ENCODE measurements around the gene USP2. TPM values are rescaled to one million over a fixed set of nuclear protein-coding genes. Genes with fewer than 3 reads are reported as not detected.
A peak's percentile ranks its signal among the peaks of the same experiment; 100 is the strongest.

USP2 gene
- total RNA-seq, 2 experiments from 2014 or later: 0.55 to 0.68 TPM

GRCh38 chr11:119316016-119316728, 65.3 kb downstream of the USP2 start:
- Mint-ChIP-seq H3K36me3 (ENCODE audit: low read depth) (no peaks in the 10 kb centered on the region), H3K27me3 (ENCODE audit: low read depth) (peaks cover 19% of the 10 kb centered on the region), H3K4me3 (peak overlapping the region; percentile 50), H3K9me3 (ENCODE audit: insufficient read depth) (no peaks in the 10 kb centered on the region), H3K27ac (no peak overlapping the region), H3K4me1 (ENCODE audit: low read depth) (peaks cover 34% of the 10 kb centered on the region)
- ChIA-PET POLR2A (interaction anchor here (0.6 to 1.5 kb wide), 2 partner anchors 110 to 858 kb away, joined by 3 to 5 read pairs; partner anchors contain the start of gene CBL), CTCF (interaction anchor here (1.2 to 2.4 kb wide), 6 partner anchors 7 to 24 kb away, joined by 3 to 11 read pairs (median 5); no protein-coding TSS in a partner anchor)
- DNase-seq (no peak), ATAC-seq (no peak)

GRCh38 chr11:119315131-119316015, 66.1 kb downstream of the USP2 start:
- POLR2A ChIA-PET: interaction anchor here (0.6 to 1.5 kb wide), 2 partner anchors 109 to 857 kb away, joined by 3 to 5 read pairs; partner anchors contain the start of gene CBL

GRCh38 chr11:119314726-119315125, 66.8 kb downstream of the USP2 start:
- ATAC-seq (no peak), DNase-seq (no peak)
- Mint-ChIP-seq H3K27ac (no peak overlapping the region), H3K9me3 (ENCODE audit: insufficient read depth) (no peaks in the 10 kb centered on the region), H3K4me1 (ENCODE audit: low read depth) (peaks cover 31% of the 10 kb centered on the region), H3K27me3 (ENCODE audit: low read depth) (peaks cover 19% of the 10 kb centered on the region), H3K4me3 (peak overlapping the region; percentile 50), H3K36me3 (ENCODE audit: low read depth) (no peaks in the 10 kb centered on the region)
- ChIA-PET CTCF (interaction anchor here (0.8 to 2.4 kb wide), 7 partner anchors 9 to 109 kb away, joined by 3 to 11 read pairs (median 4); partner anchors contain the start of gene CBL), POLR2A (interaction anchor here (0.8 to 1.5 kb wide), 2 partner anchors 109 to 247 kb away, joined by 3 to 5 read pairs; partner anchors contain the start of genes CBL and VPS11)

More at GRCh38 chr11:119315131-119316015, 66.1 kb downstream of the USP2 start:
- DNase-seq: peak; percentile 62
- no peaks in the 10 kb centered on the region for H3K36me3 Mint-ChIP-seq (ENCODE audit: low read depth)
- H3K4me1 Mint-ChIP-seq (ENCODE audit: low read depth): peaks cover 34% of the 10 kb centered on the region
- H3K9me3 Mint-ChIP-seq (ENCODE audit: insufficient read depth): no peaks in the 10 kb centered on the region
- peak; percentile 66 for ATAC-seq
- peaks cover 19% of the 10 kb centered on the region for H3K27me3 Mint-ChIP-seq (ENCODE audit: low read depth)
- CTCF ChIA-PET: interaction anchor here (0.8 to 2.4 kb wide), 8 partner anchors 8 to 109 kb away, joined by 3 to 11 read pairs (median 4); partner anchors contain the start of gene CBL
- H3K4me3 Mint-ChIP-seq: peak overlapping the region; percentile 50
- no peak overlapping the region for H3K27ac Mint-ChIP-seq

GRCh38 chr11:119310682-119311052, 70.8 kb downstream of the USP2 start:
- Mint-ChIP-seq H3K4me3 (no peak overlapping the region), H3K36me3 (ENCODE audit: low read depth) (peaks cover 5% of the 10 kb centered on the region), H3K27ac (no peak overlapping the region), H3K27me3 (ENCODE audit: low read depth) (peaks cover 2% of the 10 kb centered on the region), H3K9me3 (ENCODE audit: insufficient read depth) (no peaks in the 10 kb centered on the region), H3K4me1 (ENCODE audit: low read depth) (peaks cover 26% of the 10 kb centered on the region)
- ChIA-PET POLR2A (interaction anchor here (1.3 kb wide), 1 partner anchor 11 kb away, joined by 3 read pairs; no protein-coding TSS in a partner anchor), CTCF (interaction anchor here (1.1 to 1.4 kb wide), 2 partner anchors 12 to 46 kb away, joined by 3 read pairs; no protein-coding TSS in a partner anchor)
- no peak for DNase-seq
- no peak for ATAC-seq

GRCh38 chr11:119309953-119310681, 71.4 kb downstream of the USP2 start:
- DNase-seq (no peak), ATAC-seq (no peak)
- peaks cover 8% of the 10 kb centered on the region for H3K36me3 Mint-ChIP-seq (ENCODE audit: low read depth)
- ChIA-PET CTCF (interaction anchor here (1.1 to 5.3 kb wide), 3 partner anchors 12 to 46 kb away, joined by 3 to 58 read pairs (median 3); no protein-coding TSS in a partner anchor), POLR2A (interaction anchor here (0.9 kb wide), 1 partner anchor 17 kb away, joined by 3 read pairs; no protein-coding TSS in a partner anchor)
- no peaks in the 10 kb centered on the region for H3K27me3 Mint-ChIP-seq (ENCODE audit: low read depth)
- no peaks in the 10 kb centered on the region for H3K9me3 Mint-ChIP-seq (ENCODE audit: insufficient read depth)
- no peak overlapping the region for H3K4me3 Mint-ChIP-seq
- H3K27ac Mint-ChIP-seq: no peak overlapping the region
- peaks cover 26% of the 10 kb centered on the region for H3K4me1 Mint-ChIP-seq (ENCODE audit: low read depth)

GRCh38 chr11:119309411-119309810, 72.1 kb downstream of the USP2 start:
- Mint-ChIP-seq H3K4me1 (ENCODE audit: low read depth) (peaks cover 25% of the 10 kb centered on the region), H3K9me3 (ENCODE audit: insufficient read depth) (no peaks in the 10 kb centered on the region), H3K36me3 (ENCODE audit: low read depth) (peaks cover 12% of the 10 kb centered on the region), H3K27me3 (ENCODE audit: low read depth) (no peaks in the 10 kb centered on the region), H3K4me3 (no peak overlapping the region), H3K27ac (peak overlapping the region; percentile 54)
- ChIA-PET POLR2A (interaction anchor here (0.9 to 1.3 kb wide), 2 partner anchors 12 to 18 kb away, joined by 3 to 7 read pairs; no protein-coding TSS in a partner anchor), CTCF (interaction anchor here (1.0 to 5.3 kb wide), 3 partner anchors 13 to 112 kb away, joined by 3 to 58 read pairs (median 5); no protein-coding TSS in a partner anchor)
- no peak for DNase-seq
- ATAC-seq: no peak

GRCh38 chr11:119307974-119308373, 73.5 kb downstream of the USP2 start:
- Mint-ChIP-seq H3K4me3 (no peak overlapping the region), H3K36me3 (ENCODE audit: low read depth) (peaks cover 17% of the 10 kb centered on the region), H3K27me3 (ENCODE audit: low read depth) (no peaks in the 10 kb centered on the region), H3K9me3 (ENCODE audit: insufficient read depth) (no peaks in the 10 kb centered on the region), H3K27ac (no peak overlapping the region), H3K4me1 (ENCODE audit: low read depth) (peaks cover 25% of the 10 kb centered on the region)
- ChIA-PET CTCF (interaction anchor here (0.7 to 5.3 kb wide), 6 partner anchors 15 to 62 kb away, joined by 3 to 58 read pairs (median 3); no protein-coding TSS in a partner anchor), POLR2A (interaction anchor here (1.1 to 1.3 kb wide), 2 partner anchors 13 to 311 kb away, joined by 4 to 7 read pairs; no protein-coding TSS in a partner anchor)
- no peak for DNase-seq
- no peak for ATAC-seq

- CTCF ChIA-PET: interaction anchor here (0.6 to 5.3 kb wide), 9 partner anchors 9 to 138 kb away, joined by 3 to 58 read pairs (median 4); partner anchors contain the start of genes CBL and MCAM
- no peak for ATAC-seq
- H3K36me3 Mint-ChIP-seq (ENCODE audit: low read depth): peaks cover 22% of the 10 kb centered on the region
Measured at GRCh38 chr11:119307219-119307618, 74.3 kb downstream of the USP2 start.

GRCh38 chr11:119306373-119306890, 75.1 kb downstream of the USP2 start:
- CTCF ChIA-PET: interaction anchor here (1.0 to 5.3 kb wide), 8 partner anchors 9 to 137 kb away, joined by 3 to 58 read pairs (median 4); partner anchors contain the start of genes CBL and MCAM
- H3K4me1 Mint-ChIP-seq (ENCODE audit: low read depth): peaks cover 25% of the 10 kb centered on the region
- peak; percentile 70 for ATAC-seq
- POLR2A ChIA-PET: interaction anchor here (1.0 to 1.3 kb wide), 4 partner anchors 13 to 40 kb away, joined by 3 to 4 read pairs (median 3); no protein-coding TSS in a partner anchor
- H3K9me3 Mint-ChIP-seq (ENCODE audit: insufficient read depth): no peaks in the 10 kb centered on the region
- H3K27ac Mint-ChIP-seq: peak overlapping the region; percentile 83
- no peaks in the 10 kb centered on the region for H3K27me3 Mint-ChIP-seq (ENCODE audit: low read depth)
- H3K4me3 Mint-ChIP-seq: no peak overlapping the region
- peaks cover 29% of the 10 kb centered on the region for H3K36me3 Mint-ChIP-seq (ENCODE audit: low read depth)
- DNase-seq: no peak

More at GRCh38 chr11:119307219-119307618, 74.3 kb downstream of the USP2 start:
- peak overlapping the region; percentile 34 for H3K27ac Mint-ChIP-seq
- no peak for DNase-seq
- no peaks in the 10 kb centered on the region for H3K9me3 Mint-ChIP-seq (ENCODE audit: insufficient read depth)
- peaks cover 25% of the 10 kb centered on the region for H3K4me1 Mint-ChIP-seq (ENCODE audit: low read depth)
- no peaks in the 10 kb centered on the region for H3K27me3 Mint-ChIP-seq (ENCODE audit: low read depth)
- H3K4me3 Mint-ChIP-seq: no peak overlapping the region
- POLR2A ChIA-PET: interaction anchor here (1.1 to 1.3 kb wide), 2 partner anchors 41 to 310 kb away, joined by 3 to 4 read pairs; no protein-coding TSS in a partner anchor
